ENCODE data around the gene IQGAP2.

The IQGAP2 gene

DNA sequence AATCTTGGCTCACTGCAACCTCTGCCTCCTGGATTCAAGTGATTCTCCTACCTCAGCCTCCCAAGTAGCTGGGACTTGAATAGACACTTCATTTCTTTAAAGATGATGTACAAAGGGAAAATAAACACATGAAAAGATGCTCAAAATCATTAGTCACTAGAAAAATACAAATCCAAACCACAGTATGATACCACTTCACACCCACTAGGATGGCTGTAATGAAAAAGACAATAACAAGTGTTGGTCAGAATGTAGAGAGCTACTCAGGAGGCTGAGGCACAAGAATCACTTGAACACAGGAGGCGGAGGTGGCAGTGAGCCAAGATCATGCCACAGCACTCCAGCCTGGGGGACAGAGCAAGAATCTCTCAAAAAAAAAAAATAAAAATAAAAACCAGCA is 207.1 kb downstream of the IQGAP2 start:
- no peaks in the 10 kb centered on the region for H3F3A ChIP-seq (ENCODE audit: control insufficient read depth, insufficient read depth)
- no peak overlapping the region for H3K27ac ChIP-seq (ENCODE audit: low read depth, low read length)
- no peaks in the 10 kb centered on the region for H3K27me3 ChIP-seq (ENCODE audit: control insufficient read depth, low read length)
- peaks cover 11% of the 10 kb centered on the region; the same call in 1 of the 2 replicates for H3K36me3 ChIP-seq (ENCODE audit: control insufficient read depth, low read length)
- TF ChIP-seq, protein P1, sequence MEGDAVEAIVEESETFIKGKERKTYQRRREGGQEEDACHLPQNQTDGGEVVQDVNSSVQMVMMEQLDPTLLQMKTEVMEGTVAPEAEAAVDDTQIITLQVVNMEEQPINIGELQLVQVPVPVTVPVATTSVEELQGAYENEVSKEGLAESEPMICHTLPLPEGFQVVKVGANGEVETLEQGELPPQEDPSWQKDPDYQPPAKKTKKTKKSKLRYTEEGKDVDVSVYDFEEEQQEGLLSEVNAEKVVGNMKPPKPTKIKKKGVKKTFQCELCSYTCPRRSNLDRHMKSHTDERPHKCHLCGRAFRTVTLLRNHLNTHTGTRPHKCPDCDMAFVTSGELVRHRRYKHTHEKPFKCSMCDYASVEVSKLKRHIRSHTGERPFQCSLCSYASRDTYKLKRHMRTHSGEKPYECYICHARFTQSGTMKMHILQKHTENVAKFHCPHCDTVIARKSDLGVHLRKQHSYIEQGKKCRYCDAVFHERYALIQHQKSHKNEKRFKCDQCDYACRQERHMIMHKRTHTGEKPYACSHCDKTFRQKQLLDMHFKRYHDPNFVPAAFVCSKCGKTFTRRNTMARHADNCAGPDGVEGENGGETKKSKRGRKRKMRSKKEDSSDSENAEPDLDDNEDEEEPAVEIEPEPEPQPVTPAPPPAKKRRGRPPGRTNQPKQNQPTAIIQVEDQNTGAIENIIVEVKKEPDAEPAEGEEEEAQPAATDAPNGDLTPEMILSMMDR (IDR thresholded peaks at IDR 0.05; ENCODE audit: low read depth, low read length, poor library complexity, severe bottlenecking): no peak
- TF ChIP-seq EZH2phosphoT487 (IDR thresholded peaks at IDR 0.05; ENCODE audit: borderline replicate concordance, low read length): no peak
- H3K79me2 ChIP-seq (ENCODE audit: control insufficient read depth, low read length): no peaks in the 10 kb centered on the region
- no peaks in the 10 kb centered on the region for H4K20me1 ChIP-seq (ENCODE audit: control insufficient read depth, insufficient read depth, low read depth, low read length)
- no peaks in the 10 kb centered on the region for H3K9me3 ChIP-seq (ENCODE audit: control insufficient read depth, insufficient read depth, low read length)
- H3K9me2 ChIP-seq (replicated peaks; ENCODE audit: control insufficient read depth, low read length): no peaks in the 10 kb centered on the region
- H3K4me1 ChIP-seq (ENCODE audit: control insufficient read depth, low read length): peaks cover 10% of the 10 kb centered on the region
- no peak overlapping the region for H3K4me3 ChIP-seq (ENCODE audit: low read length)
- H3K4me2 ChIP-seq (ENCODE audit: low read length): no peak overlapping the region

DNA sequence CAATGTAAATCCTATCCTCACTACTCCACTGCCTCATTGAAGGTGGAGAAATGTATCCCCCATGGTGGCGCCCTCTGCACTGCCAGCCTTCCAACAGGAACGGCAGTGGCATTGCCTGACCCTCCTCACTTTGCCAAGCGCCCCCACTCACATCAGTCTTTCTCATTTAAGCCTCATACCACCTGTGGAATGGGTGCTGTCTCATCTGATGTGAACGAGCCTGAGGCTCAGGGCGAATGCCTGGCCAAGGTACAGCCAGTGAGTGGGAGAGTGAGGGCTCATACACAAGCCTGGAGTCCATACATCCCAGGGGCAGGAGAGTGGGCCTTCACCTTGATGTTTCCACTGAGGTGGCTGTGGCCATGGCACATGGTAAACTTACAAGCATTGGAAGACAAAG is 209.9 kb downstream of the IQGAP2 start:
- H3K27me3 ChIP-seq (ENCODE audit: control insufficient read depth, low read length): no peaks in the 10 kb centered on the region
- H4K20me1 ChIP-seq (ENCODE audit: control insufficient read depth, insufficient read depth, low read depth, low read length): no peaks in the 10 kb centered on the region
- no peaks in the 10 kb centered on the region for H3K9me2 ChIP-seq (replicated peaks; ENCODE audit: control insufficient read depth, low read length)
- no peaks in the 10 kb centered on the region for H3F3A ChIP-seq (ENCODE audit: control insufficient read depth, insufficient read depth)
- no peak for TF ChIP-seq EZH2phosphoT487 (IDR thresholded peaks at IDR 0.05; ENCODE audit: borderline replicate concordance, low read length)
- TF ChIP-seq, protein P1 (IDR thresholded peaks at IDR 0.05; ENCODE audit: low read depth, low read length, poor library complexity, severe bottlenecking): no peak
- no peaks in the 10 kb centered on the region for H3K79me2 ChIP-seq (ENCODE audit: control insufficient read depth, low read length)
- no peaks in the 10 kb centered on the region for H3K9me3 ChIP-seq (ENCODE audit: control insufficient read depth, insufficient read depth, low read length)
- H3K4me1 ChIP-seq (ENCODE audit: control insufficient read depth, low read length): peaks cover 10% of the 10 kb centered on the region
- H3K4me2 ChIP-seq (ENCODE audit: low read length): no peak overlapping the region
- no peak overlapping the region for H3K27ac ChIP-seq (ENCODE audit: low read depth, low read length)
- no peak overlapping the region for H3K4me3 ChIP-seq (ENCODE audit: low read length)
- H3K36me3 ChIP-seq (ENCODE audit: control insufficient read depth, low read length): peaks cover 11% of the 10 kb centered on the region; the same call in 1 of the 2 replicates

- no peaks in the 10 kb centered on the region for H3K9me3 ChIP-seq (ENCODE audit: control insufficient read depth, insufficient read depth, low read length)
- no peaks in the 10 kb centered on the region for H3K4me1 ChIP-seq (ENCODE audit: control insufficient read depth, low read length)
- no peak overlapping the region for H3K27ac ChIP-seq (ENCODE audit: low read depth, low read length)
- no peaks in the 10 kb centered on the region for H3K9me2 ChIP-seq (replicated peaks; ENCODE audit: control insufficient read depth, low read length)
- H3F3A ChIP-seq (ENCODE audit: control insufficient read depth, insufficient read depth): no peaks in the 10 kb centered on the region
- no peaks in the 10 kb centered on the region for H3K27me3 ChIP-seq (ENCODE audit: control insufficient read depth, low read length)
- no peak overlapping the region for H3K4me3 ChIP-seq (ENCODE audit: low read length)
- H3K4me2 ChIP-seq (ENCODE audit: low read length): no peak overlapping the region
- no peaks in the 10 kb centered on the region for H4K20me1 ChIP-seq (ENCODE audit: control insufficient read depth, insufficient read depth, low read depth, low read length)
- TF ChIP-seq, protein P1 (IDR thresholded peaks at IDR 0.05; ENCODE audit: low read depth, low read length, poor library complexity, severe bottlenecking): no peak
- H3K79me2 ChIP-seq (ENCODE audit: control insufficient read depth, low read length): no peaks in the 10 kb centered on the region
- H3K36me3 ChIP-seq (ENCODE audit: control insufficient read depth, low read length): peaks cover 11% of the 10 kb centered on the region; the same call in 1 of the 2 replicates
These were observed 212.7 kb downstream of the IQGAP2 start for GRCh38 chr5:76615759-76616158.

DNA sequence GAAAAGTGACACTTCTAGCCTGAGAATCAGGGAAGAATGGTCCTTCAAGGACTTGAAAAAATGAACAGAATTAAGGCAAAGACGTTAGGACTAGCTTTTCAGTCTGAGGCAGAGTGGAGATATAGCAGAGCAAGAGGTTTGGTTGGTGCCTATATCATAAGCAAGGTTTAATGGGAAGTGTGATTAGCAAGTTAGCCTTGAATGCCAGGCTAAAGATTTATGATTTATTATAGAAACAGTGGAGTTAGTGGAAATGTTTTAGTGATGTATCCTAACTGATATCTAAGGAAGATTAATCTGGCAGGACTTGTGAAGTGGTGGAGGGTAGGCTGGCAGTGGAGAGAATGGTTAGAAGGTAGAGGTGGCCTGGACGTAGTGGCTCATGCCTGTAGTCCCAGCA is 213.1 kb downstream of the IQGAP2 start:
- no peaks in the 10 kb centered on the region for H3K9me3 ChIP-seq (ENCODE audit: control insufficient read depth, insufficient read depth, low read length)
- H3K27ac ChIP-seq (ENCODE audit: low read depth, low read length): no peak overlapping the region
- H3K4me3 ChIP-seq (ENCODE audit: low read length): no peak overlapping the region
- H4K20me1 ChIP-seq (ENCODE audit: control insufficient read depth, insufficient read depth, low read depth, low read length): no peaks in the 10 kb centered on the region
- no peaks in the 10 kb centered on the region for H3K4me1 ChIP-seq (ENCODE audit: control insufficient read depth, low read length)
- H3K36me3 ChIP-seq (ENCODE audit: control insufficient read depth, low read length): peaks cover 10% of the 10 kb centered on the region; the same call in 1 of the 2 replicates
- TF ChIP-seq, protein P1 (IDR thresholded peaks at IDR 0.05; ENCODE audit: low read depth, low read length, poor library complexity, severe bottlenecking): no peak
- TF ChIP-seq EZH2phosphoT487 (IDR thresholded peaks at IDR 0.05; ENCODE audit: borderline replicate concordance, low read length): no peak
- H3K4me2 ChIP-seq (ENCODE audit: low read length): no peak overlapping the region
- H3K79me2 ChIP-seq (ENCODE audit: control insufficient read depth, low read length): no peaks in the 10 kb centered on the region
- H3K27me3 ChIP-seq (ENCODE audit: control insufficient read depth, low read length): no peaks in the 10 kb centered on the region
- no peaks in the 10 kb centered on the region for H3K9me2 ChIP-seq (replicated peaks; ENCODE audit: control insufficient read depth, low read length)
- H3F3A ChIP-seq (ENCODE audit: control insufficient read depth, insufficient read depth): no peaks in the 10 kb centered on the region

Data from DOHH2 (cell line).